ENCODE data around the gene SPINK4.

The SPINK4 gene

DNA sequence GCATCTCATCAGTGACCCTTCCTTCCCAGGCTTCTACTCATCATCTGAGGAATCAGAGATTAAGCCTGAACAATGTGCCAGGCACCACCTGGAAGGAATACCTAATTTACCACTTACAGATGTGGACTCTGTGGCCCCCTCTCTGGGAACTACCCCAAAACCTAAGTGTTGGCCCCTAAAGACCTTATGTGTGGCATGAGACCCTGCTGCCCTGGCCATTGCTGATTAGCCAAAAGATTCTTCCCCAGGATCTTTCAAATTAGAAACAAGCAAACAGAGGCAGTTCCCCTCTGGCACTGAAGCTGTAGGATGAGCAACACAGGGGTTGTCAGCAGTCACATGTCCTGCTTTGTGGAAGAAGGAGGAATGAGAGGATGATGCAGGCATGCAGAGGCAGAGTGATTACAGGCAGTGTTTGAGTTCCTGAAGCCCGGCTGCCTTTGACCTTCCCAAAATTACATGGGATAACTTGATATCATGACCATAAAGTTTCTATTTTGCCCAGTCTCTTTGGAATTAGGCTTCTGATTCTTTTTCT lies 10.6 kb downstream of the SPINK4 start:
- CTCF ChIA-PET, result no interaction called here
- POLR2A ChIA-PET, result no interaction called here
- TF ChIP-seq, protein P1, sequence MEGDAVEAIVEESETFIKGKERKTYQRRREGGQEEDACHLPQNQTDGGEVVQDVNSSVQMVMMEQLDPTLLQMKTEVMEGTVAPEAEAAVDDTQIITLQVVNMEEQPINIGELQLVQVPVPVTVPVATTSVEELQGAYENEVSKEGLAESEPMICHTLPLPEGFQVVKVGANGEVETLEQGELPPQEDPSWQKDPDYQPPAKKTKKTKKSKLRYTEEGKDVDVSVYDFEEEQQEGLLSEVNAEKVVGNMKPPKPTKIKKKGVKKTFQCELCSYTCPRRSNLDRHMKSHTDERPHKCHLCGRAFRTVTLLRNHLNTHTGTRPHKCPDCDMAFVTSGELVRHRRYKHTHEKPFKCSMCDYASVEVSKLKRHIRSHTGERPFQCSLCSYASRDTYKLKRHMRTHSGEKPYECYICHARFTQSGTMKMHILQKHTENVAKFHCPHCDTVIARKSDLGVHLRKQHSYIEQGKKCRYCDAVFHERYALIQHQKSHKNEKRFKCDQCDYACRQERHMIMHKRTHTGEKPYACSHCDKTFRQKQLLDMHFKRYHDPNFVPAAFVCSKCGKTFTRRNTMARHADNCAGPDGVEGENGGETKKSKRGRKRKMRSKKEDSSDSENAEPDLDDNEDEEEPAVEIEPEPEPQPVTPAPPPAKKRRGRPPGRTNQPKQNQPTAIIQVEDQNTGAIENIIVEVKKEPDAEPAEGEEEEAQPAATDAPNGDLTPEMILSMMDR (IDR thresholded peaks at IDR 0.05; ENCODE audit: control extremely low read depth, extremely low read depth, low read depth, missing control alignments), result no peak
- DNase-seq (ENCODE audit: extremely low spot score), result no peak

DNA sequence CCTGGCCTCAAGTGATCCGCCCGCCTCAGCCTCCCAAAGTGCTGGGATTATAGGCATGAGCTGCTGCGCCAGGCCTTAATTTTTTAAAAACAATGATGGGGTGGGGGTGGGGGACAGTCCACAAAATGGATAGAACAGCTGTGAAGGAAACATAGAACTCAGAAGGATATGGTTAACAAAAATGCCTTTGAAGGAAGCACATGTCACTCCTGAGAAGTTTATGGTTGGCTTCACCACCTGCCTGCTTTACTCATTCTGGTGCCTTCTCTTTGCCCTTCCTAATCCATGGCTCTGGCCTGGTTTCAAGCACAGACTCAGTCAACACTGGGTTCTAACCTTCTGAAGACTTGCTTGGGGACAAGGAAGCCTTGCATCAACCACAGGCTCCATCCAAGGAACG lies 14.2 kb downstream of the SPINK4 start:
- TF ChIP-seq, protein P1 (IDR thresholded peaks at IDR 0.05; ENCODE audit: control extremely low read depth, extremely low read depth, low read depth, missing control alignments), result no peak
- POLR2A ChIA-PET, result interaction anchor here (0.7 kb wide), 2 partner anchors 13 to 61 kb away, joined by 3 to 9 read pairs; no protein-coding TSS in a partner anchor
- no peak for DNase-seq (ENCODE audit: extremely low spot score)
- CTCF ChIA-PET, result no interaction called here

DNA sequence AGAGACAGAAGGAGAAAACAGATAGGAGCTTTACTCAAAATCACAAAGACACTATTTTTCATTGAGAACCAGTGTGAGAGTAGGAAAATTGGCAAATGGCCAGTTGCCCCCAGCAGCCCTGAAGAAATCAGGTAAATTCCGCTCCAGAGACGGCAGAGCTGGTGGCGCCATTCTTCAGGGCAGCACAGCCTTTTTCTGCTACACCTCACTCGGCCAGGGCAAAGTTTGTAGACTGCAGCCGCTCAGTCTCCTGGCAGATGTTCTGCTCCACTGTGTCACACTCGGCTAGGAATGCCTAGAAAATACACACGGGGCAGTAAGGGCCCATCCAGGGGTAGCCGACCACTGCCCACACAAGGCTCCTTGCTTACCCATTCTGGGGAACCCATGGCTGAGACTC lies 15.0 kb downstream of the SPINK4 start:
- ChIA-PET POLR2A (no interaction called here), CTCF (no interaction called here)
- no peak for DNase-seq (ENCODE audit: extremely low spot score)
- TF ChIP-seq, protein P1 (IDR thresholded peaks at IDR 0.05; ENCODE audit: control extremely low read depth, extremely low read depth, low read depth, missing control alignments), result no peak

DNA sequence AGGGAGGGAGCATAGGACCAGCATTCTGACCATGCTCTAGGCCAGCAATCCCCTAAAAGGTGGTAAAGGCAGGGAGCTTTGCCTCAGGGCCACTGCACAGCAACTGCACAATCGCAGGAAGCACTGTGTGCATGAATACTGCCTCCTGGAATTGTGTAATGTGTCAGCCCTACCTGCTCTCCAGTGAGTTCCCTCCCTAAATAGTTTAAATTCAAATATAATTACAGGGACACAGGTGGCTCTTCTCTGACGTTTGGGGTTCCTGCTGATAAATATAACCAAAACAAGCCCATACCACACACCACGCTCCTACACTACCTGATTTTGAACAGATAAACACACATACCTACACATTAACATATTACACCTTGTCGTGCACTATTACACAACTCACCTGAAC lies 15.5 kb downstream of the SPINK4 start:
- TF ChIP-seq, protein P1 (IDR thresholded peaks at IDR 0.05; ENCODE audit: control extremely low read depth, extremely low read depth, low read depth, missing control alignments), result no peak
- no peak for DNase-seq (ENCODE audit: extremely low spot score)
- ChIA-PET POLR2A (no interaction called here), CTCF (no interaction called here)

DNA sequence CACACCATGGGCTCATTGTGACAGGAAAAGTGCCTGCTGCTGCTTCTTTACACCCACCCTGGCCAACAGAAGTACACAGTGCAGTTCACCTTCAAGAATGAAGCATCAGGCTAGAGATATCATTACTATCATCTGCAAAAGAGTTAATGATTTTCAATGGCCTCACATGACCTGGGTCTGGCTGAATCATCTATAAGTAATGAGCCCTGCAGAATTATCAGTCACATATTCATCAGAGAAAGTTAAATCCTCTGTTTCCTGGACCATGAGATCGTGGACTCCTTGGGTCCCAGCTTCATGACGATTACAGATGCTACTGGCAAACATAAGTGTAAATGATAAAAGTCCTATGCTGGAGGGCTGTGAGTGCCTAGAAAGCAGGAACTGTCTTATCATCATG lies 16.3 kb downstream of the SPINK4 start:
- no peak for DNase-seq (ENCODE audit: extremely low spot score)
- TF ChIP-seq, protein P1 (IDR thresholded peaks at IDR 0.05; ENCODE audit: control extremely low read depth, extremely low read depth, low read depth, missing control alignments), result no peak
- POLR2A ChIA-PET, result no interaction called here
- CTCF ChIA-PET, result interaction anchor here (2.0 kb wide), 1 partner anchor 30 kb away, joined by 7 read pairs; no protein-coding TSS in a partner anchor

DNA sequence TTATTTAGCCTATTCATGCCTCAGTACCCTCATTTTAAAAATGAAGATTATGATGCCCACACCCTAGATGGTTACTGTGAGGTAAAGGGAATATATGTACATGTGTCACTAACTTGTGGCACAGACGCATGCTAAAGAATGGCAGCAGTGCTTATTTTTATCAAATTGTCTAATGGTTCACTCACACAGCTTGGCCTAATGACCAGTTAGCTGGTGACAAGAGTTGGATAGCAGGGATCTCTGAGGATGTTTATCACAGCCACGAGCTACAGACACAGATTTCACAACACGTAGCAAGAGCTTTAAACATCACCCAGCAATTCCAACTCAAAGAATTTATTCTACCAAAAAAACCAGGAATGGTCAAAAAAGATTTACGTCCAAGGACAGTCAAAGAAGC lies 17.3 kb downstream of the SPINK4 start:
- DNase-seq (ENCODE audit: extremely low spot score), result no peak
- TF ChIP-seq, protein P1 (IDR thresholded peaks at IDR 0.05; ENCODE audit: control extremely low read depth, extremely low read depth, low read depth, missing control alignments), result no peak
- ChIA-PET POLR2A (no interaction called here), CTCF (interaction anchor here (1.3 to 2.4 kb wide), 4 partner anchors 9 to 120 kb away, joined by 3 to 7 read pairs (median 5); no protein-coding TSS in a partner anchor)

All from GM10248 (cell line).